AG10803 (cell line): ENCODE measurements around the gene KIFBP.
"Not testable (repeated sequence)": the region's sequence is repeated elsewhere in the genome, so short reads cannot be mapped to it uniquely, and the experiment has no call there.

ENCODE experiments used
- DNase-seq: peaks from one replicate; pipeline ENCODE4 v3.0.0; 2010; ENCODE audit warnings: low read depth
- H3K4me3 ChIP-seq: 2 replicates; pipeline ENCODE4 v1.5.1; 2011; ENCODE audit warnings: mild to moderate bottlenecking, low read length, control low read depth
- CTCF ChIP-seq: conservative IDR thresholded peaks from 2 replicates; pipeline ENCODE4 v1.5.1; 2011; ENCODE audit warnings: mild to moderate bottlenecking, low read length, control low read depth, inconsistent platforms

Gene KIFBP

GRCh38 chr10:68957284-68957615, 31.4 kb upstream of the KIFBP start:
- no peak for DNase-seq
- no peak for TF ChIP-seq CTCF

GRCh38 chr10:68957654-68958053, 30.9 kb upstream of the KIFBP start:
- peak overlapping the region; percentile 98 for H3K4me3 ChIP-seq
- no peak for TF ChIP-seq CTCF
- DNase-seq, result peak; percentile 23

More at GRCh38 chr10:68957284-68957615, 31.4 kb upstream of the KIFBP start:
- peak overlapping the region; percentile 98 for H3K4me3 ChIP-seq

GRCh38 chr10:68959695-68960527, 28.7 kb upstream of the KIFBP start:
- no peak for DNase-seq
- H3K4me3 ChIP-seq, result no peak overlapping the region
- TF ChIP-seq CTCF, result no peak

DNA sequence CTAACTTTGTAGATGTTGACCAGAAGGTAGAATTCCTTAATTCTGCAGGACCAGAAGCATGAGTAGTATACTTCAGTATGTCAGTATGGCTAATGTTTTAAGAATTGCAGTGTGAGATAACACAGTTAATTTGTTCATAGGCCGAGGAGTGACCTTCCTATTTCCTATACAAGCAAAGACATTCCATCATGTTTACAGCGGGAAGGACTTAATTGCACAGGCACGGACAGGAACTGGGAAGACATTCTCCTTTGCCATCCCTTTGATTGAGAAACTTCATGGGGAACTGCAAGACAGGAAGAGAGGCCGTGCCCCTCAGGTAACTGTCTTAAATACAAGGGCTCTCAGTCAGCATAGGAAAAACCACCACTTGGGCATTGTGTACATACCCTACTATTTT, 25.5 kb upstream of the KIFBP start:
- no peak for DNase-seq
- TF ChIP-seq CTCF, result no peak
- no peak overlapping the region for H3K4me3 ChIP-seq

DNA sequence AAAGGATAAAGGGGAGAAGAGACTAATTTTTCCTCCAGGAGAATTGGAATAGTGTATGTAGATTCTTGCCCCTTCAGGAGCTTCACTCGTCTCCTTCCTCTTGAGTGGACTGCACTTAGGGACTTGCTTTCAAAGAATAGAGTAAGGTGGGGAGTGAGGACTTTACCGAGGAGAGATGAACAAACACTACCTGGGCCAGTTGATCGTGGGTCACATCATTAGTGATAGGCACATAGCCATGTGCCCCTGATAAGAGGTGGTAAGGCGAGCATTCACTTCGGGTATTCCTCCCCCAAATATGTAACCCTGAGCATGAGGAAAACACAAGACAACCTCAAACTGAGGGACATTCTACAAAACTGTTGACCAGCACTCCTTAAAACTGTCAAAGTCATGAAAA, 14.6 kb upstream of the KIFBP start:
- no peak for DNase-seq
- no peak for TF ChIP-seq CTCF
- H3K4me3 ChIP-seq, result no peak overlapping the region

DNA sequence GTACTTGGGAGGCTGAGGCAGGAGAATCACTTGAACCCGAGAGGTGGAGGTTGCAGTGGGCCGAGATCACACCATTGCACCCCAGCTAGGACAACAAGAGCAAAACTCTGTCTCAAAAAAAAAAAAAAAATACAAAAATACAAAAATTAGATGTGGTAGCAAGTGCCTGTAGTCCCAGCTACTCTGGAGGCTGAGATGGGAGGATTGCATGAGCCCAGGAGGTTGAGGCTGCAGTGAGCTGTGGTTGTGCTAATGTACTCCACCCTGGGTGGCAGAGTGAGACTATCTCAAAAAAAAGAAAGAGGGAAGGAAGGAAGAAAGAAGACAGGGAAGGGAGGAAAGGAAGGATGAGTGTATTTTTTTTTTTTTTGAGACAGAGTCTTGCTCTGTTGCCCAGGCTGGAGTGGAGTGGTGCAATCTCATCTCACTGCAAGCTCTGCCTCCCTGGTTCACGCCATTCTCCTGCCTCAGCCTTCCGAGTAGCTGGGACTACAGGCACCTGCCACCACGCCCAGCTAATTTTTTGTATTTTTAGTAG, 12.6 kb upstream of the KIFBP start:
- H3K4me3 ChIP-seq, DNase-seq: not testable (repeated sequence)

DNA sequence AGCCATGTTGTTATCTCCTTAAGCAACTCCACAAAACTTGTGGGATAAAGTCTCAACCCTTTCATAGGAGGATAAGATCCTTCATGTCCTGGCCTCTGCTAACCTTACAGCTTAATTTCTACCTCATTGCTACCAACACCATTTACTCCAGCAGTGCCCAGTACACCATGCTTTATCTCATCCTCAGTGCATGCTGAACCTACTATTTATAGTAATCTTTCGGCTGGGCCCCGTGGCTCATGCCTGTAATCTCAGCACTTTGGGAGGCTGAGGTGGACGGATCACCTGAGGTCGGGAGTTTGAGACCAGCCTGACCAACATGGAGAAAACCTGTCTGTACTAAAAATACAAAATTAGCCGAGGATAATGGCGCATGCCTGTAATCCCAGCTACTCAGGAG, 8.9 kb upstream of the KIFBP start:
- H3K4me3 ChIP-seq, DNase-seq: not testable (repeated sequence)

DNA sequence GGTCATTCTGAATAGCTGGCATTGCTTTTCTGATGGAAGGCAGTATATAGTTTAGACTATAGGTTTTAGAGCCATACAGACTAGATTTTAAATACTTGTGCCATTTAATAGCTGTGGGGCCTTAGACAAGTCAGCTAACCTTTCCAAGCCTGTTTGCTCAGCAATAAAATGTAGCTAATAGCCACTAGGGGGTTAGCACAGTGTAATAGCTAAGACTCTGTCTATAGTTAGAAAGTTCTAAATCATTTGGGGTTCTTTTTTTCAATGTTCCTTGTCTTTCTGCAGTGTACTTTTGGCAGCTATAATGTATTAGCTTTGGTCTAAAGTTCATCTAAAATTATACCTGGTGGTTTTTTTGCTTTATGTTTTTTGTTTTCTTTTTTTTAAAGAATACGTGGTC, 7.5 kb upstream of the KIFBP start:
- no peak overlapping the region for H3K4me3 ChIP-seq
- TF ChIP-seq CTCF, result peak; percentile 33; the same call in 1 of the 2 replicates
- no peak for DNase-seq
